Measurements from ENCODE around the gene ULK4.

Gene ULK4

DNA sequence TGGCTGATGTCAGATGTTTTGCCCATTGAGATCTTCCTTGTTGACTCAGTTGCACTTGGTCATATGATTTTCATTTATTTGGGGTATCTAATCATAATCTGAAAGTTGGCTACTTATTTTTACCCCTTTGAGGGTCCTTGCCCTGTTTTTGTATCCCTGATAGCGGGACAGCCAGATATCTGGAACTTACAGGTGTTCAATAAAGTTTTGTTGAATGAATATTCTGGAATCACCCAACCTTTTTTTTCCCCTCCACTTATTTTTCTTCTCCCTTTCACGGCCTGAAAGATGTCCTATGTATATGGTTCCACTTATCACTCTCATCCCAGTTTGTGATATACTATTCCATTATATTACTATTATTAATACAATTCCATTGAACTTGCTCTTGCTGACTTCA is 749.8 kb downstream of the ULK4 start:
- no peak for ATAC-seq (ENCODE audit: low read depth)
- H3K36me3 ChIP-seq (ENCODE audit: low read depth) = peaks cover 32% of the 10 kb centered on the region
- no peak overlapping the region for H3K4me3 ChIP-seq (ENCODE audit: severe bottlenecking)
- no peak for DNase-seq (ENCODE audit: low spot score)
- no peaks in the 10 kb centered on the region for H3K27me3 ChIP-seq (ENCODE audit: insufficient read depth, poor library complexity, severe bottlenecking)
- TF ChIP-seq, protein P1, sequence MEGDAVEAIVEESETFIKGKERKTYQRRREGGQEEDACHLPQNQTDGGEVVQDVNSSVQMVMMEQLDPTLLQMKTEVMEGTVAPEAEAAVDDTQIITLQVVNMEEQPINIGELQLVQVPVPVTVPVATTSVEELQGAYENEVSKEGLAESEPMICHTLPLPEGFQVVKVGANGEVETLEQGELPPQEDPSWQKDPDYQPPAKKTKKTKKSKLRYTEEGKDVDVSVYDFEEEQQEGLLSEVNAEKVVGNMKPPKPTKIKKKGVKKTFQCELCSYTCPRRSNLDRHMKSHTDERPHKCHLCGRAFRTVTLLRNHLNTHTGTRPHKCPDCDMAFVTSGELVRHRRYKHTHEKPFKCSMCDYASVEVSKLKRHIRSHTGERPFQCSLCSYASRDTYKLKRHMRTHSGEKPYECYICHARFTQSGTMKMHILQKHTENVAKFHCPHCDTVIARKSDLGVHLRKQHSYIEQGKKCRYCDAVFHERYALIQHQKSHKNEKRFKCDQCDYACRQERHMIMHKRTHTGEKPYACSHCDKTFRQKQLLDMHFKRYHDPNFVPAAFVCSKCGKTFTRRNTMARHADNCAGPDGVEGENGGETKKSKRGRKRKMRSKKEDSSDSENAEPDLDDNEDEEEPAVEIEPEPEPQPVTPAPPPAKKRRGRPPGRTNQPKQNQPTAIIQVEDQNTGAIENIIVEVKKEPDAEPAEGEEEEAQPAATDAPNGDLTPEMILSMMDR (IDR thresholded peaks at IDR 0.05; ENCODE audit: poor library complexity, severe bottlenecking) = no peak
- H3K27ac ChIP-seq (ENCODE audit: poor library complexity, severe bottlenecking) = no peak overlapping the region
- no peaks in the 10 kb centered on the region for H3K9me3 ChIP-seq (ENCODE audit: severe bottlenecking)
- H3K4me1 ChIP-seq (ENCODE audit: insufficient read depth, poor library complexity, severe bottlenecking) = peaks cover 12% of the 10 kb centered on the region

DNA sequence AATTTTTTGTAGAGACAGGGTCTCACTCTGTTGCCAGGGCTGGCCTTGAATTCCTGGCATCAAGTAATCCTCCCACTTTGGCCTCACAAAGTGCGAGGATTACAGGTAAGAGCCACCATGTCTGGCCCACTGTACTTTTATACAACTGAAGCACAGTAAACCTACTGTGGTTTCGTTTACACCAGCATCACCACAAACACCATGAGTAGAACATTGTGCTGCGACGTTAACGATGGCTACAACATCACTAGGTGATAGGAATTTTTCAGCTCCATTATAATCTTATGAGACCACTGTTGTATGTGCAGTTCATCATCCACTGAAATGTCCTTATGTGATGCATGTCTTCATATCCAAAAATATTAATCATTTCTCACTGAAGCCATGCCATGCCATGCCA is 750.9 kb downstream of the ULK4 start:
- Histone ChIP-seq H3K27ac (ENCODE audit: poor library complexity, severe bottlenecking) (no peak overlapping the region), H3K27me3 (ENCODE audit: insufficient read depth, poor library complexity, severe bottlenecking) (no peaks in the 10 kb centered on the region), H3K9me3 (ENCODE audit: severe bottlenecking) (no peaks in the 10 kb centered on the region), H3K36me3 (ENCODE audit: low read depth) (peaks cover 28% of the 10 kb centered on the region), H3K4me3 (ENCODE audit: severe bottlenecking) (no peak overlapping the region), H3K4me1 (ENCODE audit: insufficient read depth, poor library complexity, severe bottlenecking) (peaks cover 3% of the 10 kb centered on the region)
- no peak for ATAC-seq (ENCODE audit: low read depth)
- no peak for DNase-seq (ENCODE audit: low spot score)
- TF ChIP-seq, protein P1 (IDR thresholded peaks at IDR 0.05; ENCODE audit: poor library complexity, severe bottlenecking) = no peak

GRCh38 chr3:41209646-41210045 is 752.3 kb downstream of the ULK4 start:
- ATAC-seq (ENCODE audit: low read depth) = no peak
- no peak for DNase-seq (ENCODE audit: low spot score)
- Histone ChIP-seq H3K36me3 (ENCODE audit: low read depth) (peaks cover 26% of the 10 kb centered on the region), H3K9me3 (ENCODE audit: severe bottlenecking) (no peaks in the 10 kb centered on the region), H3K4me1 (ENCODE audit: insufficient read depth, poor library complexity, severe bottlenecking) (no peaks in the 10 kb centered on the region), H3K27ac (ENCODE audit: poor library complexity, severe bottlenecking) (no peak overlapping the region), H3K27me3 (ENCODE audit: insufficient read depth, poor library complexity, severe bottlenecking) (no peaks in the 10 kb centered on the region), H3K4me3 (ENCODE audit: severe bottlenecking) (no peak overlapping the region)
- TF ChIP-seq, protein P1 (IDR thresholded peaks at IDR 0.05; ENCODE audit: poor library complexity, severe bottlenecking) = no peak

GRCh38 chr3:41208507-41209220 is 753.2 kb downstream of the ULK4 start:
- peaks cover 26% of the 10 kb centered on the region for H3K36me3 ChIP-seq (ENCODE audit: low read depth)
- ATAC-seq (ENCODE audit: low read depth) (no peak), DNase-seq (ENCODE audit: low spot score) (no peak)
- no peaks in the 10 kb centered on the region for H3K9me3 ChIP-seq (ENCODE audit: severe bottlenecking)
- no peak overlapping the region for H3K27ac ChIP-seq (ENCODE audit: poor library complexity, severe bottlenecking)
- no peaks in the 10 kb centered on the region for H3K27me3 ChIP-seq (ENCODE audit: insufficient read depth, poor library complexity, severe bottlenecking)
- H3K4me3 ChIP-seq (ENCODE audit: severe bottlenecking) = no peak overlapping the region
- peaks cover under 1% of the 10 kb centered on the region for H3K4me1 ChIP-seq (ENCODE audit: insufficient read depth, poor library complexity, severe bottlenecking)
- TF ChIP-seq, protein P1 (IDR thresholded peaks at IDR 0.05; ENCODE audit: poor library complexity, severe bottlenecking) = no peak

DNA sequence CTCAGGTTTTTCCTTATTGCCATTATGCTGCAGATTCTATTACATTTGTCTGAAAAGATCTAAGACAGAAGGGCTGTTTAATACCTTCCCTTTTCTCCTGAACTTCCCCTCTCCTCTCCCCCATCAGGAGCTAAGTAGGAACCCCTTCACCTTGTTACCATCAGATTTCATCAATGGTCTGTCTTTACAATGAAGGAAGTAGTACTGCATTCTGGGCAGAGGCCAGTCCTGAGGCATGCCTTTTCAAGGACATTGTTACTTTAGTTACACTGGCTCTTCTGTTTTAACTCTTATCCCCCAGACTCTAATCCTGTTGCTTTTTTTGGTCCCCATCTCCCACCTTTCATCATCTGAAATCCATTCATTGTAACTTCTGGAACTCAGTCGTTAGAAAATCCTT is 754.5 kb downstream of the ULK4 start:
- no peak overlapping the region for H3K4me3 ChIP-seq (ENCODE audit: severe bottlenecking)
- TF ChIP-seq, protein P1 (IDR thresholded peaks at IDR 0.05; ENCODE audit: poor library complexity, severe bottlenecking) = no peak
- H3K27me3 ChIP-seq (ENCODE audit: insufficient read depth, poor library complexity, severe bottlenecking) = no peaks in the 10 kb centered on the region
- H3K36me3 ChIP-seq (ENCODE audit: low read depth) = peaks cover 28% of the 10 kb centered on the region
- H3K27ac ChIP-seq (ENCODE audit: poor library complexity, severe bottlenecking) = no peak overlapping the region
- peaks cover 14% of the 10 kb centered on the region for H3K4me1 ChIP-seq (ENCODE audit: insufficient read depth, poor library complexity, severe bottlenecking)
- no peaks in the 10 kb centered on the region for H3K9me3 ChIP-seq (ENCODE audit: severe bottlenecking)
- DNase-seq (ENCODE audit: low spot score) (no peak), ATAC-seq (ENCODE audit: low read depth) (no peak)
